ENCODE results near the gene RBP5.

The RBP5 gene

GRCh38 chr12:7101047-7101693 is 27.5 kb downstream of the RBP5 start:
- H3K36me3 ChIP-seq (replicated peaks; ENCODE audit: low read depth, low read length), result peaks cover 8% of the 10 kb centered on the region
- H3K9ac ChIP-seq (ENCODE audit: low read length), result no peak overlapping the region
- no peaks in the 10 kb centered on the region for H3K4me1 ChIP-seq (ENCODE audit: low read length)
- no peak overlapping the region for H3K4me2 ChIP-seq (ENCODE audit: low read length)
- no peak overlapping the region for H3K27ac ChIP-seq (ENCODE audit: low read length)
- no peak overlapping the region for H3K4me3 ChIP-seq (ENCODE audit: low read length)
- H3K79me2 ChIP-seq (ENCODE audit: low read length), result no peaks in the 10 kb centered on the region
- no peaks in the 10 kb centered on the region for H3K27me3 ChIP-seq (ENCODE audit: low read depth, low read length)
- TF ChIP-seq CTCF (IDR thresholded peaks at IDR 0.05; ENCODE audit: low read depth, low read length) (no peak), EZH2phosphoT487 (IDR thresholded peaks at IDR 0.05; ENCODE audit: low read depth) (no peak)
- peaks cover 4% of the 10 kb centered on the region; the same call in 1 of the 2 replicates for H3K9me3 ChIP-seq (ENCODE audit: insufficient read depth, low read length)
- no peaks in the 10 kb centered on the region for H4K20me1 ChIP-seq (ENCODE audit: insufficient read depth, low read length)
- no peak overlapping the region for H2AFZ ChIP-seq (ENCODE audit: low read depth, low read length)

GRCh38 chr12:7100239-7100638 is 28.4 kb downstream of the RBP5 start:
- H3K27ac ChIP-seq (ENCODE audit: low read length), result no peak overlapping the region
- no peak overlapping the region for H2AFZ ChIP-seq (ENCODE audit: low read depth, low read length)
- peaks cover 2% of the 10 kb centered on the region for H3K36me3 ChIP-seq (replicated peaks; ENCODE audit: low read depth, low read length)
- H3K9me3 ChIP-seq (ENCODE audit: insufficient read depth, low read length), result no peaks in the 10 kb centered on the region
- no peaks in the 10 kb centered on the region for H3K79me2 ChIP-seq (ENCODE audit: low read length)
- TF ChIP-seq CTCF (IDR thresholded peaks at IDR 0.05; ENCODE audit: low read depth, low read length), result no peak
- TF ChIP-seq EZH2phosphoT487 (IDR thresholded peaks at IDR 0.05; ENCODE audit: low read depth), result no peak
- H3K9ac ChIP-seq (ENCODE audit: low read length), result no peak overlapping the region
- no peaks in the 10 kb centered on the region for H4K20me1 ChIP-seq (ENCODE audit: insufficient read depth, low read length)
- no peaks in the 10 kb centered on the region for H3K27me3 ChIP-seq (ENCODE audit: low read depth, low read length)
- no peaks in the 10 kb centered on the region for H3K4me1 ChIP-seq (ENCODE audit: low read length)
- H3K4me3 ChIP-seq (ENCODE audit: low read length), result no peak overlapping the region
- no peak overlapping the region for H3K4me2 ChIP-seq (ENCODE audit: low read length)

GRCh38 chr12:7099290-7099996 is 29.2 kb downstream of the RBP5 start:
- Histone ChIP-seq H3K36me3 (replicated peaks; ENCODE audit: low read depth, low read length) (no peaks in the 10 kb centered on the region), H2AFZ (ENCODE audit: low read depth, low read length) (no peak overlapping the region), H4K20me1 (ENCODE audit: insufficient read depth, low read length) (no peaks in the 10 kb centered on the region), H3K9ac (ENCODE audit: low read length) (no peak overlapping the region), H3K4me3 (ENCODE audit: low read length) (no peak overlapping the region), H3K4me2 (ENCODE audit: low read length) (no peak overlapping the region), H3K9me3 (ENCODE audit: insufficient read depth, low read length) (no peaks in the 10 kb centered on the region), H3K27me3 (ENCODE audit: low read depth, low read length) (no peaks in the 10 kb centered on the region), H3K4me1 (ENCODE audit: low read length) (no peaks in the 10 kb centered on the region), H3K79me2 (ENCODE audit: low read length) (no peaks in the 10 kb centered on the region), H3K27ac (ENCODE audit: low read length) (no peak overlapping the region)
- TF ChIP-seq EZH2phosphoT487 (IDR thresholded peaks at IDR 0.05; ENCODE audit: low read depth), result no peak
- no peak for TF ChIP-seq CTCF (IDR thresholded peaks at IDR 0.05; ENCODE audit: low read depth, low read length)

GRCh38 chr12:7096979-7097378 is 31.7 kb downstream of the RBP5 start:
- H3K36me3 ChIP-seq (replicated peaks; ENCODE audit: low read depth, low read length), result no peaks in the 10 kb centered on the region
- H4K20me1 ChIP-seq (ENCODE audit: insufficient read depth, low read length), result no peaks in the 10 kb centered on the region
- H3K4me3 ChIP-seq (ENCODE audit: low read length), result no peak overlapping the region
- no peak overlapping the region for H3K27ac ChIP-seq (ENCODE audit: low read length)
- TF ChIP-seq CTCF (IDR thresholded peaks at IDR 0.05; ENCODE audit: low read depth, low read length), result no peak
- no peaks in the 10 kb centered on the region for H3K4me1 ChIP-seq (ENCODE audit: low read length)
- H3K9me3 ChIP-seq (ENCODE audit: insufficient read depth, low read length), result no peaks in the 10 kb centered on the region
- H2AFZ ChIP-seq (ENCODE audit: low read depth, low read length), result no peak overlapping the region
- no peak overlapping the region for H3K9ac ChIP-seq (ENCODE audit: low read length)
- H3K79me2 ChIP-seq (ENCODE audit: low read length), result no peaks in the 10 kb centered on the region
- no peaks in the 10 kb centered on the region for H3K27me3 ChIP-seq (ENCODE audit: low read depth, low read length)
- H3K4me2 ChIP-seq (ENCODE audit: low read length), result no peak overlapping the region
